ENCODE results near the gene GPR15LG.

DNA sequence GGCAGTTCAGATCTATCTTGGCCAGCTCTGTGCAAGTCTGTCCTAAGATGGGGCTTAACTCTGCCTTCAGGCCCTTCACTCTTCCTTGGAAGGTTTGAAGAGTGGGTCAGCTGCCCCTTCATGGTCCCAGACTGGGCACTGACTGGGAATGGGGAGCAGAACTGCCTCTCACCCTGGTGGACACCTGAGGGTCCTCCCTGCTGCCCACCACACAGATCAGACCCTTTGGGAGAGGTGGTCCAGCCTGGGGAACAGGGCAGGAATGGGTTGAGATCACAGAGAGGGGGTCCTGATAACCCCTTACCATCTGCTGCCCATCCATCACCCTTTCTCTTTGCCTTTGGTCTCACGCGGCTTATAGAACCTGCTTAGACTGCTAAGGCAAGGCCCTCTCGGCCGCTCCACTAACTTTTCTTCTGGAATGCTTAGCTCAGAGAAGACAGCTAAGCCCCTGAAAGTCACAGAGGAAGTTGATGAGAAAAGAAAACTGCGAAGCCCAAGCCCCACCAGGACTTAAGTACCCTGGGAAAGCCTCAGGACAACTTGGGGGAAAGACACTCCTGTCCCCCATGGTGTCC, 20.3 kb downstream of the GPR15LG start:
- TF ChIP-seq TCF7L2 (IDR thresholded peaks at IDR 0.05; ENCODE audit: borderline replicate concordance, low read depth, low read length), result no peak
- TF ChIP-seq, protein P1, sequence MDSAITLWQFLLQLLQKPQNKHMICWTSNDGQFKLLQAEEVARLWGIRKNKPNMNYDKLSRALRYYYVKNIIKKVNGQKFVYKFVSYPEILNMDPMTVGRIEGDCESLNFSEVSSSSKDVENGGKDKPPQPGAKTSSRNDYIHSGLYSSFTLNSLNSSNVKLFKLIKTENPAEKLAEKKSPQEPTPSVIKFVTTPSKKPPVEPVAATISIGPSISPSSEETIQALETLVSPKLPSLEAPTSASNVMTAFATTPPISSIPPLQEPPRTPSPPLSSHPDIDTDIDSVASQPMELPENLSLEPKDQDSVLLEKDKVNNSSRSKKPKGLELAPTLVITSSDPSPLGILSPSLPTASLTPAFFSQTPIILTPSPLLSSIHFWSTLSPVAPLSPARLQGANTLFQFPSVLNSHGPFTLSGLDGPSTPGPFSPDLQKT (IDR thresholded peaks at IDR 0.05; ENCODE audit: borderline replicate concordance, low read depth, low read length), result no peak

All from HEK293 (cell line).